ENCODE data around the gene ARHGEF1.

Gene ARHGEF1

DNA sequence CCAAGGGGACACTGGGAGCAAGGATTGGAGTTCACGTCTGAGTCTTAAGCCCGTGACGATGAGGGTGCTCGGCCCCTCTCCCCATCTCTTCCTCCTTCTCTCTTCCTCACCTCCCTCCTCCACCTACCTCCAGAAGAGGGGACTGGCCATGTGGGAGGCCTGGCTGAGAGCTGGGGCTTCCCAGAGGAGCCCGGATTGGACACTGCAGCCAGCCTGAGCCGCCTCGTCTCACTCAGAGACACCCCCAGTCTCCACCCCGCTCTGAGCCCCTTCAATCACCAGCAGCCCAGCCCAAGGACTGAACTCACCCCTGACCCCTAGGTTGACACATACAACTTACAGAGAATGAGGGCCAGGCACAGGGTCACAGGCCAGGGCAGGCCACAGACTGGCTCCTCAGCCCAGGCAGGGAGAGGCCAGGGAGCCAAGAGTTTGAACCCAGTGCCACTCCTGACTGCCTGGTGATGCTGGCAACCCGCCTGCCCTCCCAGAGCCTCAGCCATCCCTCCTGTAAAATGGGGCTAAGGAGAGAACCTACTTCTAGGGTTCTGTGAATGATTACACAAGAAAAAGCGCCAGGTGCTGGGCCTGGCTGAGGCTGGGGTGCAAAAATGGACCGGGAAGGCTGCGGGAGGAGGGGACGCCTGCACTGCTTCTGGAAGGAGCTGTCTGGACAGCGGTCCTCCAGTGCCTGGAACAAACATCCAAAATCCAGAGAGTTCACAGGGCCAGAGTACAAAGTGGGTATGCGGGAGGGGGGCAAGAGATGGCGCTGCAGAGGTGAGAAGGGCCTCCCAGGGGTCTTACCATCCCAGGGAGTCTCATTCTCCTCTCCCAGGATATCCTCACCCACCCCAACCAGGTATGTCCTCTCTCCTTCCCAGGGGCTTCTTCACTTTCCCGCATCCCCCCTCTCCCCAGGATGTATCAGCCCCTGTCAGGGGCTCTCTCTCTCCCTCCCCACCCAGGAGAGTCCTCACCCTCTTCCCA is 4.8 kb upstream of the ARHGEF1 start:
- DNase-seq (ENCODE audit: extremely low read depth, low read depth) = no peak
- TF ChIP-seq, protein P1, sequence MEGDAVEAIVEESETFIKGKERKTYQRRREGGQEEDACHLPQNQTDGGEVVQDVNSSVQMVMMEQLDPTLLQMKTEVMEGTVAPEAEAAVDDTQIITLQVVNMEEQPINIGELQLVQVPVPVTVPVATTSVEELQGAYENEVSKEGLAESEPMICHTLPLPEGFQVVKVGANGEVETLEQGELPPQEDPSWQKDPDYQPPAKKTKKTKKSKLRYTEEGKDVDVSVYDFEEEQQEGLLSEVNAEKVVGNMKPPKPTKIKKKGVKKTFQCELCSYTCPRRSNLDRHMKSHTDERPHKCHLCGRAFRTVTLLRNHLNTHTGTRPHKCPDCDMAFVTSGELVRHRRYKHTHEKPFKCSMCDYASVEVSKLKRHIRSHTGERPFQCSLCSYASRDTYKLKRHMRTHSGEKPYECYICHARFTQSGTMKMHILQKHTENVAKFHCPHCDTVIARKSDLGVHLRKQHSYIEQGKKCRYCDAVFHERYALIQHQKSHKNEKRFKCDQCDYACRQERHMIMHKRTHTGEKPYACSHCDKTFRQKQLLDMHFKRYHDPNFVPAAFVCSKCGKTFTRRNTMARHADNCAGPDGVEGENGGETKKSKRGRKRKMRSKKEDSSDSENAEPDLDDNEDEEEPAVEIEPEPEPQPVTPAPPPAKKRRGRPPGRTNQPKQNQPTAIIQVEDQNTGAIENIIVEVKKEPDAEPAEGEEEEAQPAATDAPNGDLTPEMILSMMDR (IDR thresholded peaks at IDR 0.05; ENCODE audit: low read depth, low read length) = no peak

- no peak for DNase-seq (ENCODE audit: extremely low read depth, low read depth)
- TF ChIP-seq, protein P1 (IDR thresholded peaks at IDR 0.05; ENCODE audit: low read depth, low read length) = no peak
Observed at GRCh38 chr19:41879080-41879479, 3.9 kb upstream of the ARHGEF1 start.

DNA sequence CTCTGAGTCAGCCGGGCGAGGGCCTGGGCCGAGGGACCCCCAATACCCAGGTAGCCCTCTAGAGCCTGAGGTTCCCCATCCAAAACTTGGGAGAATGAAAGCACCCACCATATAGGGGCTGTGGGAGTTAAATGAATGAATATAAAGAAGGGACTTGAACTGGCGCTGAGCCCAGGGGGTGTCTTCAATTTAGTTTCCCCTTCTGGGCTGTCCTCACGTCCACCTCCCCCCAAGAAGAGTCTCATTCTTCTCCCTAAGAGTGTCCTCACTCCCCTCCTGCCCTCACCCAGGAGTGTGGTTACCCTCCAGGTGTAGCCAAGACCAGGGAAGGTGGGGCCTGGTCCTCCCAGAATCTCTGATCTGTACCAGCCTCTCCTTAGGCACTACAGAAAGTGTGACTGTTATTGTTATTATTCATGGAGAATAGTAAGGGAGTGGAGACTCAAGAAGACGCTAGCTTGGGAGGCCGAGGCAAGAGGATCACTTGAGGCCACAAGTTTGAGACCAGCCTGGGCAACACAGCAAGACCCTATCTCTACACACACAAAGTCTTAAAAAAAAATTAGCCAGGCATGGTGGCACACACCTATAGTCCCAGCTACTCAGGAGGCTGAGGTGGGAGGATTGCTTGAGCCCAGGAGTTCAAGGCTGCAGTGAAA is 3.2 kb upstream of the ARHGEF1 start:
- TF ChIP-seq, protein P1 (IDR thresholded peaks at IDR 0.05; ENCODE audit: low read depth, low read length) = no peak
- DNase-seq (ENCODE audit: extremely low read depth, low read depth) = no peak

- TF ChIP-seq, protein P1 (IDR thresholded peaks at IDR 0.05; ENCODE audit: low read depth, low read length) = no peak
- DNase-seq (ENCODE audit: extremely low read depth, low read depth) = no peak
Observed at GRCh38 chr19:41880329-41880708, 2.7 kb upstream of the ARHGEF1 start.

DNA sequence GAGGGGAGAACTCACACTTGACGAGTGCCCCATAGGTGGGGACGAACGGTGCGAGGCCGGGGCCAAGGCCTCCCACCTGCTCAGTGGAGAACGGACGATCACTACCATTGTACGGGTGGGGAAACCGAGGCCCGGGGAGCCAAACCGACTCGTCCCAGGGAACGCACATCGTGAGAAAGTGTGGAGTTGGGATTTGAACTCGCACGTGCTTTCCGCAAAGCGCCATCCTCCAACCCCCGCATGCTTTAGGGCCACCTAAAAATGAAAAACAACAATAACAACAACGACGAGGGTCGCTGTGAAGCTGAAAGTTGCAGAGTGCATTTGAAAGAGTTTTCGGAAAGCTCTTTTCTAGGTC is 458 bp downstream of the ARHGEF1 start:
- no peak for DNase-seq (ENCODE audit: extremely low read depth, low read depth)
- TF ChIP-seq, protein P1 (IDR thresholded peaks at IDR 0.05; ENCODE audit: low read depth, low read length) = no peak

- peak; percentile 93 for DNase-seq (ENCODE audit: extremely low read depth, low read depth)
- TF ChIP-seq, protein P1 (IDR thresholded peaks at IDR 0.05; ENCODE audit: low read depth, low read length) = peak; percentile 21
Observed at GRCh38 chr19:41883821-41884733, 1.1 kb downstream of the ARHGEF1 start.

Measured in AG09319 (cell line).